H9 (cell line): ENCODE measurements around the gene KCND2. TPM values are rescaled to one million over a fixed set of nuclear protein-coding genes. Genes with fewer than 3 reads are reported as not detected.

Experiments
- DNase-seq: peaks from one replicate; pipeline ENCODE4 v3.0.0-alpha.2; 2017
- H2AFZ ChIP-seq: one replicate; pipeline ENCODE4 v1.6.1; 2013; ENCODE audit warnings: mild to moderate bottlenecking, low read length, control low read depth, moderate library complexity
- H2AK5ac ChIP-seq: 2 replicates; pipeline ENCODE4 v1.6.1; 2013; ENCODE audit warnings: low read length, control low read depth, mixed read lengths; ENCODE audit not compliant: insufficient read length
- H2BK120ac ChIP-seq: one replicate; pipeline ENCODE4 v1.6.1; 2013; ENCODE audit warnings: low read depth, mild to moderate bottlenecking, low read length, control low read depth, inconsistent platforms; ENCODE audit not compliant: poor library complexity, severe bottlenecking
- H2BK12ac ChIP-seq: 2 replicates; pipeline ENCODE4 v1.6.1; 2013; ENCODE audit warnings: low read length, control low read depth, mixed read lengths, low read depth; ENCODE audit not compliant: insufficient read length
- H2BK15ac ChIP-seq: 2 replicates; pipeline ENCODE4 v1.6.1; 2013; ENCODE audit warnings: low read depth, low read length, control low read depth
- H2BK20ac ChIP-seq: one replicate; pipeline ENCODE4 v1.6.1; 2013; ENCODE audit warnings: low read depth, mild to moderate bottlenecking, low read length, control low read depth, inconsistent platforms; ENCODE audit not compliant: poor library complexity, severe bottlenecking
- H2BK5ac ChIP-seq: 2 replicates; pipeline ENCODE4 v1.6.1; 2013; ENCODE audit warnings: low read length, control low read depth, mixed read lengths; ENCODE audit not compliant: insufficient read length
- H3K14ac ChIP-seq: 2 replicates; pipeline ENCODE4 v1.6.1; 2013; ENCODE audit warnings: low read length, control low read depth; ENCODE audit not compliant: insufficient read depth
- H3K18ac ChIP-seq: 2 replicates; pipeline ENCODE4 v1.6.1; 2013; ENCODE audit warnings: low read depth, mild to moderate bottlenecking, mixed read lengths, low read length, control low read depth; ENCODE audit not compliant: insufficient read length
- H3K23ac ChIP-seq: 2 replicates; pipeline ENCODE4 v1.6.1; 2013; ENCODE audit warnings: low read length, control low read depth, mixed read lengths, low read depth; ENCODE audit not compliant: insufficient read length
- H3K23me2 ChIP-seq: 2 replicates; pipeline ENCODE4 v1.6.1; 2013; ENCODE audit warnings: low read depth, mild to moderate bottlenecking, mixed read lengths, low read length, control low read depth; ENCODE audit not compliant: insufficient read length, poor library complexity, severe bottlenecking
- H3K27ac ChIP-seq: 2 replicates; pipeline ENCODE4 v1.5.1; 2013; ENCODE audit warnings: low read length, control low read depth, mixed read lengths, low read depth; ENCODE audit not compliant: insufficient read length
- H3K27me3 ChIP-seq: 2 replicates; pipeline ENCODE4 v1.6.1; 2013; ENCODE audit warnings: low read length, control low read depth, inconsistent platforms; ENCODE audit not compliant: insufficient read depth
- H3K4ac ChIP-seq: 2 replicates; pipeline ENCODE4 v1.6.1; 2013; ENCODE audit warnings: low read depth, mild to moderate bottlenecking, control low read depth, inconsistent platforms, low read length, moderate library complexity
- H3K4me1 ChIP-seq: 2 replicates; pipeline ENCODE4 v1.6.1; 2013; ENCODE audit warnings: low read length, control low read depth, inconsistent platforms; ENCODE audit not compliant: insufficient read depth
- H3K4me2 ChIP-seq: 2 replicates; pipeline ENCODE4 v1.6.1; 2013; ENCODE audit warnings: low read length, control low read depth, mixed read lengths; ENCODE audit not compliant: insufficient read length, insufficient read depth
- H3K56ac ChIP-seq: 2 replicates; pipeline ENCODE4 v1.6.1; 2013; ENCODE audit warnings: low read depth, mild to moderate bottlenecking, mixed read lengths, low read length, control low read depth; ENCODE audit not compliant: insufficient read length
- H3K79me1 ChIP-seq: 2 replicates; pipeline ENCODE4 v1.6.1; 2013; ENCODE audit warnings: low read depth, mild to moderate bottlenecking, moderate library complexity, low read length, control low read depth, inconsistent platforms; ENCODE audit not compliant: insufficient read depth, poor library complexity, severe bottlenecking
- H3K79me2 ChIP-seq: 2 replicates; pipeline ENCODE4 v1.6.1; 2013; ENCODE audit warnings: low read length, control low read depth, inconsistent platforms; ENCODE audit not compliant: insufficient read depth
- H3K9ac ChIP-seq: 2 replicates; pipeline ENCODE4 v1.6.1; 2013; ENCODE audit warnings: low read length, control low read depth, mixed read lengths; ENCODE audit not compliant: insufficient read length; ENCODE audit errors: extremely low read depth
- H3K9me3 ChIP-seq: one replicate; pipeline ENCODE4 v1.6.1; 2013; ENCODE audit warnings: low read depth, low read length, inconsistent platforms; ENCODE audit not compliant: control insufficient read depth
- H3T11ph ChIP-seq: one replicate; pipeline ENCODE4 v1.6.1; 2013; ENCODE audit warnings: mild to moderate bottlenecking, low read length, control low read depth, inconsistent platforms
- H4K20me1 ChIP-seq: one replicate; pipeline ENCODE4 v1.6.1; 2013; ENCODE audit not compliant: control insufficient read depth, insufficient read length, insufficient read depth
- H4K5ac ChIP-seq: 2 replicates; pipeline ENCODE4 v1.6.1; 2013; ENCODE audit warnings: low read depth, mild to moderate bottlenecking, mixed read lengths, low read length, control low read depth; ENCODE audit not compliant: insufficient read length
- H4K8ac ChIP-seq: replicated peaks from 2 replicates; pipeline ENCODE4 v1.6.1; 2013; ENCODE audit warnings: low read length, control low read depth, mixed read lengths, low read depth; ENCODE audit not compliant: insufficient read length
- H4K91ac ChIP-seq: 2 replicates; pipeline ENCODE4 v1.6.1; 2013; ENCODE audit warnings: low read depth, mild to moderate bottlenecking, moderate library complexity, mixed read lengths, low read length, control low read depth; ENCODE audit not compliant: insufficient read length
- H3K27ac Mint-ChIP-seq, 3 experiments: 2 replicates in 2 of 3; 3 replicates in 1 of 3; pipeline ENCODE4 v1.8.0; 2020 to 2021; ENCODE audit warnings: mixed read lengths in 3 of 3, mild to moderate bottlenecking in 1 of 3, moderate library complexity in 1 of 3
- H3K27me3 Mint-ChIP-seq: 2 replicates; pipeline ENCODE4 v1.8.0; 2021; ENCODE audit warnings: low read depth, mild to moderate bottlenecking, moderate library complexity, mixed read lengths
- H3K36me3 Mint-ChIP-seq, 3 experiments: 2 replicates in 2 of 3; 3 replicates in 1 of 3; pipeline ENCODE4 v1.8.0; 2020 to 2021; ENCODE audit warnings: low read depth in 3 of 3, mixed read lengths in 3 of 3; ENCODE audit not compliant: insufficient read depth in 1 of 3
- H3K4me1 Mint-ChIP-seq, 2 experiments: 2 replicates each; pipeline ENCODE4 v1.8.0; 2020; ENCODE audit warnings: mixed read lengths in 2 of 2
- H3K4me3 Mint-ChIP-seq, 2 experiments: 2 replicates in 1 of 2; 3 replicates in 1 of 2; pipeline ENCODE4 v1.8.0; 2020 to 2021; ENCODE audit warnings: mild to moderate bottlenecking in 2 of 2, mixed read lengths in 2 of 2, moderate library complexity in 1 of 2
- H3K9me3 Mint-ChIP-seq, 2 experiments: 2 replicates in 1 of 2; 3 replicates in 1 of 2; pipeline ENCODE4 v1.8.0; 2020; ENCODE audit warnings: mild to moderate bottlenecking in 2 of 2, mixed read lengths in 2 of 2, moderate library complexity in 1 of 2
- total RNA-seq: library from RNA; stranded (reverse); gene quantifications from 2 replicates; pipeline ENCODE4 v1.2.1, GENCODE V29; 2021
- TF ChIP-seq, protein P1 (sequence below): fragments of 200-600 bp; sonication (generic); conservative IDR thresholded peaks from 3 replicates; pipeline ENCODE4 v1.8.0; 2021; ENCODE audit warnings: antibody characterized with exemption, mild to moderate bottlenecking

Gene KCND2
- total RNA-seq, 1 experiment from 2014 or later, result 6.4 TPM

DNA sequence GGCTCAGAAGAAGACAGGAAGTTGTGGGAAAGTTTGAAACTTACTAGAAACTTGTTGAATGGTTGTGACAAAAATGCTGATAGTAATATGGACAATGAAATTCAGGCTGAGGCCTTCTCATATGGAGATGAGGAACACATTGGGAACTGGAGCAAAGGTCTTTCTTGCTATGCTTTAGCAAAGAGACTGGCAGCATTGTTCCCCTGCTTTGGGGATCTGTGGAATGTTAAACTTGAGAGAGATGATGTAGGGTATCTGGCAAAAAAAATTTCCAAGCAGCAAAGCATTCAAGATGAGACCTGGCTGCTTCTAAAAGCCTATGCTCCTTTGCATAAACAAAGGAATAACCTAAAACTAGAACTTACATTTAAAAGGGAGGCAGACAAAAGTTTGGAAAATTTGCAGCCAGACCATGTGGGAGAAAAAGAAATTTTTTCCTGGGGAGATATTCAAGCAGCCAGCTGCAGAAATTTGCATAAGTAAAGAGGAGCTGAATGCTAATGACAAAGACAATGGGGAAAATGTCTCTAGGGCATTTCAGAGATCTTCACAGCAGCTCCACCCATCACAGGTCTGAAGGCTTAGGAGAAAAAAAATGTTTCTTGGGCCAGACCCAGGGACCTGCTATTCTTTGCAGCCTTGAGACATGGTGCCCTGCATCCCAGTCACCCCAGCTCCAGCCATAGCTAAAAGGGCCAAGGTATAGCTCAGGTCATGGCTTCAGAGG, 16.5 kb upstream of the KCND2 start:
- Mint-ChIP-seq H3K27ac (peak overlapping the region in 2 of 3 experiments; percentile 46 to 54; a peak in 4 of 7 replicates), H3K4me3 (no peak overlapping the region), H3K9me3 (peaks cover 32 to 38% of the 10 kb centered on the region in 2 experiments), H3K36me3 (peaks cover 31 to 42% (median 31%) of the 10 kb centered on the region in 3 experiments), H3K27me3 (no peaks in the 10 kb centered on the region), H3K4me1 (peaks cover 11 to 16% of the 10 kb centered on the region in 2 experiments)
- Histone ChIP-seq H3K79me2 (no peaks in the 10 kb centered on the region), H4K20me1 (no peaks in the 10 kb centered on the region), H3K27ac (no peak overlapping the region), H3K79me1 (no peaks in the 10 kb centered on the region), H3K23ac (no peak overlapping the region), H3K4ac (no peak overlapping the region), H4K5ac (no peak overlapping the region), H2BK15ac (no peak overlapping the region), H3K9ac (no peak overlapping the region), H2AK5ac (no peak overlapping the region), H2BK12ac (no peak overlapping the region), H3K14ac (no peak overlapping the region), H3K18ac (no peak overlapping the region), H3K27me3 (no peaks in the 10 kb centered on the region), H2BK5ac (no peak overlapping the region), H2AFZ (no peak overlapping the region), H3K56ac (no peak overlapping the region), H3K4me2 (no peak overlapping the region), H3K9me3 (peaks cover 17% of the 10 kb centered on the region), H3T11ph (no peak overlapping the region), H3K4me1 (0 out of 2 replicates have a peak, but pooled peaks cover 3% of the 10 kb centered on the region), H2BK120ac (no peak overlapping the region), H2BK20ac (no peak overlapping the region), H4K91ac (no peak overlapping the region), H3K23me2 (no peaks in the 10 kb centered on the region), H4K8ac (no peak overlapping the region)
- TF ChIP-seq, protein P1, sequence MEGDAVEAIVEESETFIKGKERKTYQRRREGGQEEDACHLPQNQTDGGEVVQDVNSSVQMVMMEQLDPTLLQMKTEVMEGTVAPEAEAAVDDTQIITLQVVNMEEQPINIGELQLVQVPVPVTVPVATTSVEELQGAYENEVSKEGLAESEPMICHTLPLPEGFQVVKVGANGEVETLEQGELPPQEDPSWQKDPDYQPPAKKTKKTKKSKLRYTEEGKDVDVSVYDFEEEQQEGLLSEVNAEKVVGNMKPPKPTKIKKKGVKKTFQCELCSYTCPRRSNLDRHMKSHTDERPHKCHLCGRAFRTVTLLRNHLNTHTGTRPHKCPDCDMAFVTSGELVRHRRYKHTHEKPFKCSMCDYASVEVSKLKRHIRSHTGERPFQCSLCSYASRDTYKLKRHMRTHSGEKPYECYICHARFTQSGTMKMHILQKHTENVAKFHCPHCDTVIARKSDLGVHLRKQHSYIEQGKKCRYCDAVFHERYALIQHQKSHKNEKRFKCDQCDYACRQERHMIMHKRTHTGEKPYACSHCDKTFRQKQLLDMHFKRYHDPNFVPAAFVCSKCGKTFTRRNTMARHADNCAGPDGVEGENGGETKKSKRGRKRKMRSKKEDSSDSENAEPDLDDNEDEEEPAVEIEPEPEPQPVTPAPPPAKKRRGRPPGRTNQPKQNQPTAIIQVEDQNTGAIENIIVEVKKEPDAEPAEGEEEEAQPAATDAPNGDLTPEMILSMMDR, result no peak
- no peak for DNase-seq
